GM18951 (cell line): ENCODE data around the gene VAT1L.

Experiments
- POLR2A ChIP-seq: IDR thresholded peaks from 4 replicates; pipeline ENCODE4 v1.6.1; 2011; ENCODE audit warnings: mild to moderate bottlenecking; ENCODE audit not compliant: insufficient read length, insufficient read depth; ENCODE audit errors: extremely low read depth
- in situ Hi-C: fragments of 300-500 bp; cut with MboI; formaldehyde crosslinking; loops from one replicate; pipeline ENCODE4 v1.12.0; 2022; ENCODE audit warnings: low sequenced_read_pairs, mixed read lengths, inconsistent platforms; ENCODE audit not compliant: unreplicated experiment

The VAT1L gene

DNA sequence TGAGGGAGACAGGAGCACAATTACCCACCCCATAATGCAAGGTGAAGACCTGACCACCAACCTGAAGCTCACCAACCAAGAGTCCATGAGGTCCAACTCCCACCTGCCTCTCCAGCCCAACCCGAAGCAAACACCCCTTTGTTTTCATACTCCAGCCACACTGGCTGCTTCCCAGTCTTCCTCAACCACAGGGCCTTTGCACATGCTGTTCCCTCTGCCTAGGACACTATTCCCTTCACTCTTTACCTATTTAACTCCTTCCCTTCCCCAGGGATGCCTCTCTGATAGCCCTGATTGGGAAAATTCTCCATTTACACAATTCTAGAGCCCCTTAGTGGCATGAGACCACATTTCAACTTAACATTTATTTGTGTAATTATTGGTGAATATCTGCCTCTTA lies 86.0 kb downstream of the VAT1L start:
- in situ Hi-C loops: no loop called here
- no peak for TF ChIP-seq POLR2A

DNA sequence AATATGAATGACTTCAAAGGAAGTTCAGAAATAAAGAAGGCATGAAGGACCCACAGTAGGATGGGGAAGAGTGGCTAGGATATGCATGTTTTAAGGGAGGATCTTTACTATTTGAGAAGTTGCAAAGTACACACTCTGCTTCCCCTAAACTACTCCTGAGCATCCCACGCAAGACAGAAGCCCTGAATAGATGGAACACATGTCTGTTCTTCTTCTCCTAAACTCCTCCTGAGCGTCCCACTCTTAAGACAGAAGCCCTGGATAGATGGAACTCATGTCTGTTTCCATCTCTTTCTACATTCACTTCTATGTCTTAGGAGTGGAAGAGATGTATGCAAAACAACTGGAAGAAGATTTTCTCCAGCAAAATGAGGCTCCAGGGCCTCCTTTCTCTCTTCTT lies 88.4 kb downstream of the VAT1L start:
- in situ Hi-C loops: no loop called here
- no peak for TF ChIP-seq POLR2A

DNA sequence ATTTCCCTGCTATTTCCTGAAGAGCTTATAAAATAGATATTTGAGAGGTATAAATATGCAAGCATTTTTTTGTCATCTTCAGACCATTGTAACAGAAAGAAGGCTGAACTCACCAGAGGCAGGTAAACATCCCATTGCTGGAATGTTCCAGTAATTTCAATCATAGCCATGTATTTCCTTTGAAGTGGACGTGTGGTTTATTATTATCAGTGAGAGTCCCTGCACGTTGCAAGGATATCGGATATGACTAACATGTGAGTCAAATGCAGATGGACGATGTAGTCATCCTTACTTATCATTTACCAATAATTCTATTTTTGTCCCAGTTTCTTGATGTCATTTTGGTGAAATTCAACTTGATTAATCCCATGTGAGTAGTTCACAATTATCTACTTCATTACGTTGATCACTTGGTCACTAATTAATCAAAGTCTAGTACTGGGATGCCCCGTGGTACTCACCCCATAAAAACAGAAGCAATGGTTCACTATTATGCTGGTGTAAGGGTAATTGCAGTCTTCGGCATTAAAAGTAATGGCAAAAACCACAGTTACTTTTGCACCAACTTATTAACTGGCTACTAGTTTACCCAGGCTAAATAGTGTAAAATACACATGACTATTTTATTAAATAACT lies 89.5 kb downstream of the VAT1L start:
- TF ChIP-seq POLR2A: no peak
- in situ Hi-C loops: no loop called here

DNA sequence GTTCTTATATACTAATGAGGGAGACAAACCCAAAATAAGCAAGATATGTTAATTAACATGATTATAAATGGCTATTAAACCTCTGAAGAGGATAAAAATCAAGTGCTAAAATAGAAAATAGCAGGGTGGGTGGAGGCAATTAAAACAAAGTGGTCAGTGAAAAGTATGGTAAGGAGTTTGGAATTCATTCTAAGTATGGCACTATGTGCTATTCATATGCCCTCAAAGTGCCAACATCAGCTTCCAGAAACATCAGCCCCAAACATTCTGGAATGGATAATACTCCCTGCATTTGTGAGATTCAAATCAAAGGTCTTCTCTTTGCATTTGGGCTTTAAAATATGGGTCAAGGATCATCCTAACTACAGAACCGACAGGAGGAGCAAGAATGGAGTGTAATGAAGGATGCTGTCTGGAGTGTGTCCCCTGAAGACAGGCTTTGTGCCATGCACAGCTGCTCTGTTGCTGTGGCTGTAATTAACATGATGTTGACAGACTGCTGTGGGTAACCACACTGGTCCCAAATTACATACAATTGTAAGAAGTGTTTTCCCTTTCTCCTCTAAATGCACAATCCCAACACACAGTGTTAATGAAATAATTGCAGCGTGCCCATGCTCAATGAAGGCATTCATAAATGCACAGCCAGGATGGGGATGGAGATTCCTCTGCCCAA lies 93.1 kb downstream of the VAT1L start:
- in situ Hi-C loops: no loop called here
- no peak for TF ChIP-seq POLR2A

DNA sequence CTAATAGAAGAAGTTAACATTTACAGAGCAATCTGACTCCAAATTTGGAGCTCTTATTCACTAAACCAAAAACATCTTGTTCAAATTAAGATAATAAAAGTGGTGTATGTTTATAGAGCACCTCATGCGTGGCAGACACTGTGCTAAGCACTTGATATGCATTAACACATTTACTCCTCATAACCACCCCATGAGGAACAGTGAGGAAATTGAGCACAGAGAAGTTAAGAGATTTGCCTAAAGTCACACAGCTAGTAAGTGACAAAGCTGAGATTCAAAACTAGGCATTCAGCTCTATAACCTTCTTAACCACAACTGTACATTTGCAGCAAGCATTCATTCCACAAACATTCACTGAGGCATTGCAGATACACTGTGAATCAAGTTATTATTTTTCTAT lies 94.0 kb downstream of the VAT1L start:
- in situ Hi-C loops: no loop called here
- TF ChIP-seq POLR2A: no peak

DNA sequence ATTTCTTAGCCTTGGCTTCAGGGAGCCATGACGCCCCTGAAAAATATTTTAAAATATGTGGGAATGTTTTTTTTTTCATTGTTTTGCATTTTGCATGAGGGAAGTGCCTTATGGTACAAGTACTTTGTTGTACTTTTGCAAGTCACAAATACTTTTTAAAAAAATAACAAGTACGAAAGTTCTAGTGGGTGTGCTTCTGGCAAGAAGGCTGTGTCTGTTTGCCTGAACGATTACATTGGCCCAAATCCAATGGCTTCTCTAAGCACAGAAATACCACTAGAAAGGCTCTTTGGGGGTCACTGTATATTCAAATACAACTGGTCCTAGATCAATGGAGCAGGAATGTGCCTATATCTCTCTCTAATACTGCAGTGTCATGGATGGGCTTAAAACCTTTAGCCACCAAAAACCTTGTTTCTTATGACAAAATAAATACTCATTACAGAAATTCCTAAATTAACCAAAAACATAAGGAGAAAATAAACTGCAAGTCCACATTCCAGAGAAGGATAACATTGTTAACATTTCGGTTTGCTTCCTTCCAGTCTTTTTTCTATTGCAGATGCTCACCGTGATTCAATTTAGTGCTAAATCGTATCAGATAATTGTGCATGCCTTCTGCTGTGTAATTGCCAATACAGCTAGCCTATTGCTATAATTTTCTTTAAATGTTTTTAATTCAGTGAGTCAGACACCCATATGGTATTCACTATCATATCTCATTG lies 97.4 kb downstream of the VAT1L start:
- in situ Hi-C loops: no loop called here
- TF ChIP-seq POLR2A: no peak

DNA sequence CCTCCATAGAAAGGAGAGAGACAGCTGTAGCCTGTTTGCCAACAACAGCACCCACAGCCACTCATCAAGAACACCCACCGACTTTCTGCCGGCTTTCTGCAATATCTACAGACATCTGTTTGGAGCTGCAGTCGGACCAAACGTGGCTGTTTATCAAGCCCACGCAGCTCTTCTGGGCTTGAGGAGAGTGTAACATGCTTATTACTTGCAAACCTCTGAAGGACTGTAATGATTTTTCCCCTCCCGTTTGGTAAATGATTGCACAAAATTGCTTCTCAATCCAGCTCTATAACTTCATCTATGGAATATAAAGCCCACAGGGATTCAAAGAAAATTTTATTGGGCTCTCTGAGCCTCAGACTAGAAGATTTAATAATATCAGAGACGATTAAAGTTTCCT lies 100.5 kb downstream of the VAT1L start:
- no peak for TF ChIP-seq POLR2A
- in situ Hi-C loops: no loop called here

DNA sequence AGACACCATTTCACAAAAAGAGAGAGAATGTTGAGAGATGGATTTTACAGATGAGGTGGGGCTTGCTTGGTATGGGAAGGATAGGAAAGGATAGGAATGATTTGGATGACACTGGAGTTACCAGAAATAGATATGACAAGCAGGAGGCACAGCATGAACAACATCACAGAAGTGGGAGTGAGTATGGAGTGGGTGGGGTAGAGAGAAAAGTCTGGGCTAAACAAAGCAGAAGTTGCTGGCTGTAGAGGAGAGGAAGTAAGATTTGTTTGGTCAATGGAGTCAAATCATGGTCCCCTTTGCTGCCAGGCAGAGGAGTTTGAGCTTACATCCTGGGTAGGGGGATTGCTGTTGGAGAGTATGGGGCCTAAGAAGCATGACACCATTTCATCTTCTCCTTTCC lies 101.7 kb downstream of the VAT1L start:
- no peak for TF ChIP-seq POLR2A
- in situ Hi-C loops: no loop called here

DNA sequence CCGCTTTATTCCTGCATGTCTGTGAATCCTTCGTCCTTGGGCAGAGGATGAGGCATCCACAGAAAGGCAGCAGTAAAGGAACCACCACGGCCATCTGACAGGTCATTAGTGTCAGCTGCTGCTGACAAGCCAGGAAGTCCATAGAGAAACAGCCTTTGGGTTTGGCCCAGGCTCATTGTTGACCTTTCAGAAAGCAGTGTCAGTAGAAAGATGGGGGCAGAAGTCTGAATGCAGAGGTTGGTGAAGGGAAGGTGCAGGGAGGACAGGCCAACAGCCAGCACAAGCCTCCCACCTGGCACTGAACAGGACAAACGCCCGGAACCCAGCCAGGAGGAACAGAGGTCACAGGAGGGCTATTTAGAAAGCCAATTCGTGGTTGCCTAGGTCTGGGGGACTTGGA lies 105.8 kb downstream of the VAT1L start:
- in situ Hi-C loops: no loop called here
- TF ChIP-seq POLR2A: no peak

DNA sequence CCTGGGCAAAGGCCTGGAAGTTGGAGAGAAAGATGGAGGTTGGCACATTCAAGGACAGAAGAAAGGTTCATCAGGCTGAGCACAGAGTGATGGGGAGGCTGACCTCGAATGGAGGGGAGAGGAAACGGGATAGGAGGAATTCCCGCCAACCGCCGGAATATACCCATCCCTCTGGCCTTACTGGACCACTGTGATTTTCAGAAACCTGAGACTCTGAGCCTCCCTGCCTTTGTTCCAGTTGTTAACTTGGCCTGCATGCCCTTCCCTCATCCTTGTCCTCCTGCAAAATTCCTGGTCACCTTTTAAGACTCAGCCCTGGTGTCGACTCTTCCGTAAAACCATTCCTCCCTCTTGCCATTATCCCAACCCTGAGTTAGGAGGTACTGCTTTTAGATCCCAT lies 107.6 kb downstream of the VAT1L start:
- in situ Hi-C loops: no loop called here
- no peak for TF ChIP-seq POLR2A

DNA sequence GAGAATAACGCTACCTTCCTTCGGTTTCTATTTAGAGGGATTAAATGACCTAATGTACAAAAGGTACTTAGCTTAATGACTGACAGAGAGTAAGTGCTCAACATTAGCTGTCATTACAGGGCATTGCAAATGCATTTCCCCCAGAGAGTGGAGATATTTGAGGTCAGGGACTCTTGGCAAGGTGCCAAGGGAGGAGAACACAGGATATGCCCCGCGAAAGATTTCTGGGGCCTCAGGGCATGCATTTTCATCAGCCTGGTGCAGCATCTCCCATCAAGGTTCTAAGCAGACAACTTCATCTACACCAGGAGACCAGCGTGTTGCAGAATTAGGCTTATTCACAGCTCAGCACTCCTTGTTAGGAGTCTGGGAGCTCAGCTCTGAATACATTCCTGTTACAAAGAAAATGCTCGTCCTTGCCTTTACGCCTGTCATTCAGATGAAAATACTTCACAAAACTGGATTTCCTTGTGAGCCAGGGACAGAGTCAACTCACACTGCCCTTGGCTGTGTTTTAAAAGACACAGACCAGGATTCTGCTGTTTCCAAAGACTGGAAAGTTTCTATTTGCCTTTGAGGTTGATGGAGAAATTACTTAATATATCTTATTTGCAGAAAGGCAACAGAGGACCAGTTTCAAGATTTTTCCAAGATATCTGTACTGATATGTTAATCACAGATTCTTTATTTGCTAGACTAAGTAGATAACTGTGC lies 108.2 kb downstream of the VAT1L start:
- TF ChIP-seq POLR2A: no peak

DNA sequence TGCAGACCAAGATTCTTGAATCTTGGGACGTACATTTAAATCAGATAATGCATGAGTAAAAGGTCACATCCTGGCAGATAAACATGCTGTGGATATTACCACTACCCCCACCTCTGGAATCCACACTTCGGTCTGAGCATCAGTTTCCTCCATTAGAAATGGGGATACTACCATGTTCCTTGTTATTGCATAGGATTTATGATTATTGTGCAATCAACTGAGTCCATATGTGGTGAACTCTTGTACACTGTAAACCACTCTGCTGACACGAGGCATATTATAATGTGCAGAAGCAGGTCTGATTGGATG lies 108.7 kb downstream of the VAT1L start:
- TF ChIP-seq POLR2A: no peak
- in situ Hi-C loops: no loop called here

More for the DNA sequence above, 108.2 kb downstream of the VAT1L start:
- in situ Hi-C loops: no loop called here

DNA sequence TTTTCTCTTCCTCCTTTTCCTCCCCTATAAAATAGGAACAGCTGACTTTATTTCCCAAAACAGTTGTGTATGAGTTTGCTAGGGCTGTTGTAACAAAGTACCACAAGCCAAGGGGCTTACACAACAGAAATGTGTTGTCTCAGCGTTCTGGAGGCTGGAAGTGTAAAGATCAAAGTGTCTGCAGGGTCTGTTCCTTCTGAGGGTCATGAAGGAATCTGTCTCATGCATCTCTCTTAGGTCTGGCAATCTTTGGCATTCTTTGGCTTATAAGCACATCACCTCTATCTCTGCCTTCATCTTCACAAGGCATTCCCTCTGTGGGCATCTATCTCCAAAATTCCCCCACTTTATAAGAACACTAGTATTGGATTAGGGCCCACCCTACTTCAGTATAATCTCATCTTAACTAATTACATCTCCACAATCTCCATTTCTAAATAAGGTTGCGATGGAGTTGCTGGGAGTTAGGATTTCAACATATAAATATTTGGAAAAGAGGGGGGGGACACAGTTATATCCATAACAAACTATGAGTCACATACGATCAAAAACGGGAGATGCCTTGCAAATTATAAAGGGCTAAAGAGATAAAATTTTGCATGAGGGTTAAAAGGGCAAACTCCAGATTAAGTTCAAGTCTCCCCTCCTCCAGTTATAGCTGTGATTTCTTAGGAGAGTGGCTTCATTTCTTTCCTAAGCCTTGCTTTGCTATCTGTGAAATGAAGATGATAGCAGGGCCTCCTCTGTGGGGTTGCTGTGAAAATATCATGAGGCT lies 109.7 kb downstream of the VAT1L start:
- in situ Hi-C loops: no loop called here
- no peak for TF ChIP-seq POLR2A
